Adrenal gland (tissue), 12 donors: ENCODE measurements around the gene RAP1GAP. TPM values are rescaled to one million over a fixed set of nuclear protein-coding genes. Genes with fewer than 3 reads are reported as not detected.

Experiments
- DNase-seq, 7 donors: peaks; one replicate each; pipeline ENCODE4 v3.0.0-alpha.2; 2019 to 2020
- H3K27ac ChIP-seq, 5 donors: fragments of 200-600 bp; sonication (generic) in 4 of 5; 1 replicate in 3 of 5; 2 replicates in 2 of 5; pipeline versions ENCODE4 v1.5.1 to v1.8.0; 2016 to 2020; ENCODE audit warnings: mild to moderate bottlenecking in 1 of 5
- H3K27me3 ChIP-seq: fragments of 200-600 bp; 2 replicates; pipeline ENCODE4 v1.8.0; 2021
- H3K36me3 ChIP-seq, 2 donors: fragments of 200-600 bp; replicated peaks in 1 of 2; 1 replicate in 1 of 2; 2 replicates in 1 of 2; pipeline versions ENCODE4 v1.5.1 to v1.8.0; 2018 to 2022
- H3K4me1 ChIP-seq, 2 donors: fragments of 200-600 bp; replicated peaks in 1 of 2; 1 replicate in 1 of 2; 2 replicates in 1 of 2; pipeline versions ENCODE4 v1.5.1 to v1.8.0; 2018 to 2021
- H3K4me3 ChIP-seq, 4 donors: fragments of 200-600 bp; sonication (generic) in 3 of 4; one replicate each; pipeline ENCODE4 v1.5.1; 2016 to 2018
- H3K9me3 ChIP-seq, 3 donors: fragments of 200-600 bp; sonication (generic) in 1 of 3; replicated peaks in 1 of 3; 1 replicate in 2 of 3; 2 replicates in 1 of 3; pipeline versions ENCODE4 v1.5.1 to v1.8.0; 2016 to 2021
- CTCF ChIP-seq, 6 experiments: fragments of 450-650 bp in 4 of 6; fragments of 200-600 bp in 2 of 6; sonication (generic) in 1 of 6; IDR thresholded peaks; 1 replicate in 5 of 6; 2 replicates in 1 of 6; pipeline versions ENCODE4 v1.5.1 to v1.8.0; 2016 to 2021; ENCODE audit warnings: antibody characterized with exemption in 6 of 6, mild to moderate bottlenecking in 2 of 6, moderate library complexity in 1 of 6
- POLR2A ChIP-seq, 2 donors: fragments of 450-650 bp; IDR thresholded peaks; one replicate each; pipeline ENCODE4 v1.6.1; 2017; ENCODE audit warnings: antibody characterized with exemption in 2 of 2, mild to moderate bottlenecking in 2 of 2, moderate library complexity in 1 of 2
- WGBS, 4 donors: extraction: QIAGEN DNeasy Blood & Tissue Kit in 2 of 4; methylation state at CpG; one replicate each; pipeline versions ENCODE4 v1.1.5 to v1.1.7; 2013 to 2017; 5-methylcytosine and 5-hydroxymethylcytosine counted together
- intact Hi-C, 2 donors: fragments of 100-400 bp; cut with DNase I; formaldehyde crosslinking; loops; one replicate each; pipeline versions ENCODE4 v1.14.1 to v1.15.0; 2022 to 2023
- polyA plus RNA-seq, 3 donors: library from polyadenylated mRNA; stranded (reverse); fragments of 200-250 nt in 2 of 3; fragments of 350-450 nt in 1 of 3; fragmentation: Illumina TruSeq in 1 of 3; extraction: RNeasy Lipid Tissue Mini Kit (QIAGEN cat#74804) in 1 of 3; gene quantifications; one replicate each; pipeline ENCODE4 v1.2.3, GENCODE V29; 2013 to 2014
- total RNA-seq, 9 donors: library from RNA; depleted of rRNA in 4 of 9; stranded (reverse); fragments of >200 nt in 4 of 9; fragments of 120-200 nt in 1 of 9; fragmentation: NEBNext Ultra II Directional in 1 of 9; extraction: Animal tissue kit (Norgen Biotek cat#: 25700) in 1 of 9; gene quantifications; one replicate each; pipeline versions ENCODE4 v1.1.0 to v1.2.4, GENCODE V29; 2013 to 2023
- donor health status: healthy with polysubstance abuse.
- donor health status: Bipolar disorder and iron deficiency.
- donor health status: DM: yes; HTN: yes; CAD: no.
- donor health status: DM: no; HTN: no; CAD: no.
- donor health status: DM: no; HTN: no; CAD: no.
- donor health status: DM: yes; HTN: yes; CAD: no.

RAP1GAP gene
- total and polyA plus RNA-seq, 12 donors: 52.4 to 409 (median 90.0) TPM

GRCh38 chr1:21605964-21606705 is 63.0 kb downstream of the RAP1GAP start:
- 52 to 89% (median 84%) methylated on average over 2 to 15 of the region's 15 CpGs for WGBS, 4 donors
- H3K4me1 ChIP-seq: peaks cover 0 to 4% of the 10 kb centered on the region in 2 donors
- H3K27ac ChIP-seq: no peak overlapping the region
- DNase-seq: peak in 1 of 7 donors; percentile 61
- TF ChIP-seq CTCF (IDR thresholded peaks at IDR 0.05): no peak
- no peak for TF ChIP-seq POLR2A (IDR thresholded peaks at IDR 0.05)
- H3K9me3 ChIP-seq: no peaks in the 10 kb centered on the region
- H3K27me3 ChIP-seq: no peaks in the 10 kb centered on the region
- H3K4me3 ChIP-seq: no peak overlapping the region
- intact Hi-C loops: no loop called here
- H3K36me3 ChIP-seq: peaks cover 0 to 5% of the 10 kb centered on the region in 2 donors

GRCh38 chr1:21605012-21605715 is 64.0 kb downstream of the RAP1GAP start:
- peaks cover 0 to 4% of the 10 kb centered on the region in 2 donors for H3K4me1 ChIP-seq
- no peaks in the 10 kb centered on the region for H3K36me3 ChIP-seq
- no peak overlapping the region for H3K27ac ChIP-seq
- intact Hi-C loops: no loop called here
- TF ChIP-seq POLR2A (IDR thresholded peaks at IDR 0.05) (no peak), CTCF (IDR thresholded peaks at IDR 0.05) (no peak)
- DNase-seq: no peak
- 78 to 84% (median 81%) methylated on average over 3 to 7 of the region's 7 CpGs for WGBS, 4 donors
- H3K27me3 ChIP-seq: no peaks in the 10 kb centered on the region
- no peak overlapping the region for H3K4me3 ChIP-seq
- H3K9me3 ChIP-seq: no peaks in the 10 kb centered on the region

- no peak overlapping the region for H3K4me3 ChIP-seq
- peaks cover 0 to 4% of the 10 kb centered on the region in 2 donors for H3K4me1 ChIP-seq
- no peaks in the 10 kb centered on the region for H3K9me3 ChIP-seq
- intact Hi-C loops: no loop called here
- no peaks in the 10 kb centered on the region for H3K36me3 ChIP-seq
- TF ChIP-seq CTCF (IDR thresholded peaks at IDR 0.05) (no peak), POLR2A (IDR thresholded peaks at IDR 0.05) (no peak)
- DNase-seq: no peak
- WGBS, 4 donors: 85 to 90% (median 87%) methylated on average over 12 of the region's 12 CpGs
- no peaks in the 10 kb centered on the region for H3K27me3 ChIP-seq
- H3K27ac ChIP-seq: no peak overlapping the region
Measured at GRCh38 chr1:21604208-21604957, 64.8 kb downstream of the RAP1GAP start.
